Astrocyte (in vitro differentiated cells and primary cell): ENCODE results near the gene AHNAK.

Experiments
- CTCF ChIP-seq: IDR thresholded peaks from 2 replicates; pipeline ENCODE4 v1.5.1; 2011; ENCODE audit warnings: low read depth, mild to moderate bottlenecking, inconsistent platforms, low read length, moderate library complexity; ENCODE audit not compliant: insufficient read depth
- EZH2 ChIP-seq: IDR thresholded peaks from 2 replicates; pipeline ENCODE4 v1.6.1; 2012; ENCODE audit warnings: mild to moderate bottlenecking, low read length, inconsistent platforms; ENCODE audit not compliant: insufficient read depth

GRCh38 chr11:62489204-62489603 is 57.4 kb downstream of the AHNAK start:
- no peak for TF ChIP-seq CTCF
- no peak for TF ChIP-seq EZH2
